SK-N-SH (cell line): ENCODE data around the gene GRWD1. TPM values are rescaled to one million over a fixed set of nuclear protein-coding genes. Genes with fewer than 3 reads are reported as not detected.

ENCODE experiments used
- CTCF ChIA-PET: fragments of 300-600, 350-600 bp; formaldehyde crosslinking; extraction: SDS; loops from one replicate; lab custom pipeline; 2021; lab: Yijun Ruan, JAX
- POLR2A ChIA-PET: fragments of 350-600 bp; sonication (Branson Sonifier 250); formaldehyde crosslinking; extraction: SDS; loops from one replicate; lab custom pipeline; 2020; ENCODE audit warnings: antibody characterized with exemption, inconsistent platforms; lab: Yijun Ruan, JAX
- DNase-seq: peaks from one replicate; pipeline ENCODE4 v3.0.0; 2012
- H2AFZ ChIP-seq: fragments of 200-600 bp; sonication (generic); 2 replicates; pipeline ENCODE4 v1.8.1; 2016; ENCODE audit warnings: antibody characterized with exemption, mild to moderate bottlenecking, low read depth
- H3F3A ChIP-seq: fragments of 200-600 bp; sonication (generic); replicated peaks from 2 replicates; pipeline ENCODE3; 2016; ENCODE audit warnings: antibody characterized with exemption, mild to moderate bottlenecking; ENCODE audit not compliant: insufficient read depth
- H3K27ac ChIP-seq, 2 experiments: fragments of 200-500 bp in 1 of 2; fragments of 200-600 bp in 1 of 2; sonication (Bioruptor generic) in 1 of 2; sonication (generic), shearing (Covaris generic) in 1 of 2; 2 replicates each; pipeline versions ENCODE4 v1.5.1 to v1.6.1; 2014 to 2016; ENCODE audit warnings: low read depth in 2 of 2, inconsistent platforms in 1 of 2, low read length in 1 of 2, mild to moderate bottlenecking in 1 of 2, mixed read lengths in 1 of 2
- H3K27me3 ChIP-seq: fragments of 200-600 bp; sonication (generic), shearing (Covaris generic); 2 replicates; pipeline ENCODE4 v1.6.1; 2016; ENCODE audit warnings: mixed run types; ENCODE audit not compliant: insufficient read depth
- H3K36me3 ChIP-seq, 2 experiments: fragments of 200-500 bp in 1 of 2; fragments of 200-600 bp in 1 of 2; sonication (Bioruptor generic) in 1 of 2; sonication (generic) in 1 of 2; replicated peaks in 1 of 2; 2 replicates each; pipeline versions ENCODE3 to v1.5.1; 2014 to 2016; ENCODE audit warnings: low read length in 1 of 2, mild to moderate bottlenecking in 1 of 2; ENCODE audit not compliant: insufficient read depth in 2 of 2, control insufficient read depth in 1 of 2
- H3K4me1 ChIP-seq, 2 experiments: fragments of 200-500 bp in 1 of 2; fragments of 200-600 bp in 1 of 2; sonication (Bioruptor generic) in 1 of 2; sonication (generic), shearing (Covaris generic) in 1 of 2; 2 replicates each; pipeline versions ENCODE4 v1.5.1 to v1.6.1; 2014 to 2016; ENCODE audit warnings: low read depth in 1 of 2, low read length in 1 of 2, mixed run types in 1 of 2; ENCODE audit not compliant: insufficient read depth in 2 of 2, control insufficient read depth in 1 of 2
- H3K4me2 ChIP-seq: fragments of 200-600 bp; sonication (generic), shearing (Covaris generic); 2 replicates; pipeline ENCODE4 v1.6.1; 2017; ENCODE audit warnings: mixed run types
- H3K4me3 ChIP-seq, 2 experiments: fragments of 200-500 bp in 1 of 2; fragments of 200-600 bp in 1 of 2; sonication (Bioruptor generic) in 1 of 2; sonication (generic), shearing (Covaris generic) in 1 of 2; 2 replicates each; pipeline versions ENCODE4 v1.5.1 to v1.8.1; 2014 to 2016; ENCODE audit warnings: low read depth in 2 of 2, inconsistent platforms in 1 of 2, low read length in 1 of 2, mild to moderate bottlenecking in 1 of 2, mixed read lengths in 1 of 2, moderate library complexity in 1 of 2
- H3K79me2 ChIP-seq: fragments of 200-600 bp; sonication (generic); 2 replicates; pipeline ENCODE4 v1.8.1; 2017; ENCODE audit warnings: mild to moderate bottlenecking; ENCODE audit not compliant: insufficient read depth
- H3K9ac ChIP-seq: fragments of 200-600 bp; sonication (generic); 2 replicates; pipeline ENCODE4 v1.6.1; 2017; ENCODE audit warnings: mixed run types
- H3K9me2 ChIP-seq: fragments of 200-600 bp; sonication (generic); 2 replicates; pipeline ENCODE4 v1.6.1; 2017; ENCODE audit warnings: mixed run types
- H3K9me3 ChIP-seq: fragments of 200-600 bp; sonication (generic); 2 replicates; pipeline ENCODE4 v1.6.1; 2017; ENCODE audit warnings: mixed run types, mild to moderate bottlenecking, moderate library complexity
- H4K20me1 ChIP-seq: fragments of 200-600 bp; sonication (generic); 2 replicates; pipeline ENCODE4 v1.6.1; 2017; ENCODE audit warnings: mild to moderate bottlenecking, mixed run types; ENCODE audit not compliant: insufficient read depth
- CHD2 ChIP-seq: fragments of 150-350 bp; IDR thresholded peaks from 2 replicates; pipeline ENCODE4 v1.6.1; 2018; ENCODE audit warnings: low read length; ENCODE audit not compliant: partially characterized antibody
- ELF1 ChIP-seq: IDR thresholded peaks from 2 replicates; pipeline ENCODE4 v1.4.0; 2012
- EZH2phosphoT487 ChIP-seq: fragments of 200-600 bp; sonication (generic); IDR thresholded peaks from 2 replicates; pipeline ENCODE4 v1.6.1; 2017; ENCODE audit warnings: low read depth, mixed run types, mild to moderate bottlenecking, antibody characterized with exemption, moderate library complexity, borderline replicate concordance
- FOXJ3 ChIP-seq: sonication (generic); formaldehyde crosslinking; IDR thresholded peaks from 2 replicates; pipeline ENCODE4 v1.5.1; 2020; ENCODE audit warnings: mild to moderate bottlenecking, missing genetic modification reagents
- GABPA ChIP-seq: IDR thresholded peaks from 2 replicates; pipeline ENCODE4 v1.4.0; 2012; ENCODE audit warnings: low read depth, mild to moderate bottlenecking
- MXI1 ChIP-seq: IDR thresholded peaks from 2 replicates; pipeline ENCODE4 v1.6.1; 2012; ENCODE audit warnings: mild to moderate bottlenecking, low read depth, low read length, improper control_type of control experiment
- POLR2AphosphoS5 ChIP-seq: IDR thresholded peaks from 2 replicates; pipeline ENCODE4 v1.6.1; 2012; ENCODE audit warnings: low read depth, low read length
- RCOR1 ChIP-seq: fragments of 150-350 bp; IDR thresholded peaks from 2 replicates; pipeline ENCODE4 v1.6.1; 2017; ENCODE audit warnings: antibody characterized with exemption, low read length
- SIN3A ChIP-seq: IDR thresholded peaks from 2 replicates; pipeline ENCODE4 v1.6.1; 2012; ENCODE audit warnings: low read depth, mild to moderate bottlenecking, low read length, moderate library complexity, borderline replicate concordance
- SMC3 ChIP-seq: IDR thresholded peaks from 2 replicates; pipeline ENCODE4 v1.6.1; 2012; ENCODE audit warnings: low read depth, low read length, improper control_type of control experiment
- TAF1 ChIP-seq: IDR thresholded peaks from 2 replicates; pipeline ENCODE4 v1.6.1; 2012; ENCODE audit warnings: low read depth, mild to moderate bottlenecking, low read length, moderate library complexity, borderline replicate concordance
- YY1 ChIP-seq: IDR thresholded peaks from 2 replicates; pipeline ENCODE4 v1.4.0; 2012; ENCODE audit warnings: low read depth, mild to moderate bottlenecking
- WGBS: methylation state at CpG from one replicate; pipeline ENCODE4 v1.1.6; 2017; ENCODE audit warnings: low lambda C conversion rate; 5-methylcytosine and 5-hydroxymethylcytosine counted together
- polyA plus RNA-seq, 3 experiments: library from polyadenylated mRNA; depleted of rRNA; stranded (reverse); fragments of >200 nt; gene quantifications; 2 replicates each; pipeline ENCODE4 v1.2.3, GENCODE V29; 2012
- TF ChIP-seq, protein P1 (sequence below): IDR thresholded peaks from 2 replicates; pipeline ENCODE4 v1.4.0; 2012; ENCODE audit warnings: low read depth, borderline replicate concordance
- TF ChIP-seq, protein P2 (sequence below): fragments of 150-350 bp; IDR thresholded peaks from 2 replicates; pipeline ENCODE4 v1.6.1; 2016; ENCODE audit warnings: mild to moderate bottlenecking, low read depth, low read length
- TF ChIP-seq, protein P3 (sequence below): IDR thresholded peaks from 2 replicates; pipeline ENCODE4 v1.4.0; 2012; ENCODE audit warnings: low read depth, borderline replicate concordance
- TF ChIP-seq, protein P4 (sequence below): IDR thresholded peaks from 2 replicates; pipeline ENCODE4; 2012
- TF ChIP-seq, protein P5 (sequence below): IDR thresholded peaks from 2 replicates; pipeline ENCODE4 v1.4.0; 2012; ENCODE audit warnings: low read depth
- TF ChIP-seq, protein P6 (sequence below): fragments of 200-600 bp; sonication (generic); IDR thresholded peaks from 2 replicates; pipeline ENCODE4 v1.6.1; 2017; ENCODE audit warnings: antibody characterized with exemption, mild to moderate bottlenecking, moderate library complexity
- TF ChIP-seq, protein P7 (sequence below): IDR thresholded peaks from 2 replicates; pipeline ENCODE4 v1.6.1; 2012; ENCODE audit warnings: mild to moderate bottlenecking, low read depth, low read length, moderate library complexity

Gene GRWD1
- polyA plus RNA-seq (2012; rRNA removed), result 34.1 and 36.6 TPM in 2 replicates
- polyA plus RNA-seq (2012; cell fraction: cytosol; rRNA removed), result 23.8 and 30.6 TPM in 2 replicates
- 29.1 and 29.6 TPM in 2 replicates for polyA plus RNA-seq (2012; cell fraction: nucleus; rRNA removed)

DNA sequence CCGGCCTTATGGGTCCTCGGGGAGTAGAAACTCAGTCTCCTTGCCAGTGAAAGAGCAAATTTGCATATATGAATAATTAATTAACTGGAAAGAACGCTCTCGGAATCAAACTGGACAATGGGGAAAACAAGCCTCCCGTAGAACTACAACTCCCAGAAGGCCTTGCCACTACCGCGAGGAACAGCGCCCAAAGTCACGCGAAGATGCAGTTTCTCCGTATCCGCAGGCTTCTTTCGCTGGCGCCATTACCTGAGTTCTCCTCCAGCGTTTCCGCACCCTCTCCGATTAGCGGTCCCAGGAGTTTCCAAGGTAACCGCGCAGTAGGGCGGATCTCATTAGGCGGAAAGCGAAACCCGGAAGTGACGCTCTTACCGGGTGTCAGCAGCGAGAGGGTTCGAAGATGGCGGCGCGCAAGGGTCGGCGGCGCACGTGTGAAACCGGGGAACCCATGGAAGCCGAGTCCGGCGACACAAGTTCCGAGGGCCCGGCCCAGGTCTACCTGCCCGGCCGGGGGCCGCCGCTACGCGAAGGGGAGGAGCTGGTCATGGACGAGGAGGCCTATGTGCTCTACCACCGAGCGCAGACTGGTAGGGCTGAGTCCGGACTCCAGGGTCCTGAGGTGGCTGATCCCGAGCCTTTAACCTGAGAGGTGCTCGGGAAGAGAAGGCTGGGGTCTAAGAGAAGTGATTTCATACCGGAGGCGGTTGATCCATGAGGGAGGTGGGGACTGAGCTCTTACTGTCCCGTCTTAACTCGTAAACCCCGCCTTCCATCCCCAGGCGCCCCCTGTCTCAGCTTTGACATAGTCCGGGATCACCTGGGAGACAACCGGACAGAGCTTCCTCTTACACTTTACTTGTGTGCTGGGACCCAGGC is at the start of gene GRWD1:
Gene GRWD1, plus strand, starts transcription at position 378 of the 876 bp plus-strand sequence. Its CDS starts 23 bp downstream, at position 401.
- peaks cover 4 to 16% of the 10 kb centered on the region in 2 experiments; a peak in 2 of 4 replicates for H3K4me1 ChIP-seq
- H3K9ac ChIP-seq, result peak within 1 kb of the TSS; percentile 92
- WGBS, result under 1% methylated on average over 31 of the region's 61 CpGs
- peaks cover 18% of the 10 kb centered on the region for H3F3A ChIP-seq
- H3K9me3 ChIP-seq, result no peaks in the 10 kb centered on the region
- CTCF ChIA-PET, result interaction anchor here (0.6 to 2.4 kb wide), 24 partner anchors 8 to 176 kb away, joined by 3 to 10 read pairs (median 4); partner anchors contain the start of genes GRIN2D, KCNJ14, KDELR1 and TMEM143
- peaks cover 20 to 22% of the 10 kb centered on the region in 2 experiments for H3K36me3 ChIP-seq
- peak within 1 kb of the TSS; percentile 89 to 92 for H3K27ac ChIP-seq
- peak; percentile 93 for DNase-seq
- H3K4me2 ChIP-seq, result peak within 1 kb of the TSS; percentile 99
- peak within 1 kb of the TSS; percentile 98 to 99 for H3K4me3 ChIP-seq
- H3K9me2 ChIP-seq, result no peaks in the 10 kb centered on the region
- H3K79me2 ChIP-seq, result peaks cover 37% of the 10 kb centered on the region
- H3K27me3 ChIP-seq, result no peaks in the 10 kb centered on the region
- POLR2A ChIA-PET, result interaction anchor here (0.6 to 1.4 kb wide), 5 partner anchors 10 to 173 kb away, joined by 3 to 5 read pairs (median 5); partner anchors contain the start of genes KCNJ14, RPL18 and SPHK2
- H2AFZ ChIP-seq, result peak within 1 kb of the TSS; percentile 87
- H4K20me1 ChIP-seq, result no peaks in the 10 kb centered on the region
- TF ChIP-seq, protein P1, sequence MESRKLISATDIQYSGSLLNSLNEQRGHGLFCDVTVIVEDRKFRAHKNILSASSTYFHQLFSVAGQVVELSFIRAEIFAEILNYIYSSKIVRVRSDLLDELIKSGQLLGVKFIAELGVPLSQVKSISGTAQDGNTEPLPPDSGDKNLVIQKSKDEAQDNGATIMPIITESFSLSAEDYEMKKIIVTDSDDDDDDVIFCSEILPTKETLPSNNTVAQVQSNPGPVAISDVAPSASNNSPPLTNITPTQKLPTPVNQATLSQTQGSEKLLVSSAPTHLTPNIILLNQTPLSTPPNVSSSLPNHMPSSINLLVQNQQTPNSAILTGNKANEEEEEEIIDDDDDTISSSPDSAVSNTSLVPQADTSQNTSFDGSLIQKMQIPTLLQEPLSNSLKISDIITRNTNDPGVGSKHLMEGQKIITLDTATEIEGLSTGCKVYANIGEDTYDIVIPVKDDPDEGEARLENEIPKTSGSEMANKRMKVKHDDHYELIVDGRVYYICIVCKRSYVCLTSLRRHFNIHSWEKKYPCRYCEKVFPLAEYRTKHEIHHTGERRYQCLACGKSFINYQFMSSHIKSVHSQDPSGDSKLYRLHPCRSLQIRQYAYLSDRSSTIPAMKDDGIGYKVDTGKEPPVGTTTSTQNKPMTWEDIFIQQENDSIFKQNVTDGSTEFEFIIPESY, result peak; percentile 98
- TF ChIP-seq, protein P2, sequence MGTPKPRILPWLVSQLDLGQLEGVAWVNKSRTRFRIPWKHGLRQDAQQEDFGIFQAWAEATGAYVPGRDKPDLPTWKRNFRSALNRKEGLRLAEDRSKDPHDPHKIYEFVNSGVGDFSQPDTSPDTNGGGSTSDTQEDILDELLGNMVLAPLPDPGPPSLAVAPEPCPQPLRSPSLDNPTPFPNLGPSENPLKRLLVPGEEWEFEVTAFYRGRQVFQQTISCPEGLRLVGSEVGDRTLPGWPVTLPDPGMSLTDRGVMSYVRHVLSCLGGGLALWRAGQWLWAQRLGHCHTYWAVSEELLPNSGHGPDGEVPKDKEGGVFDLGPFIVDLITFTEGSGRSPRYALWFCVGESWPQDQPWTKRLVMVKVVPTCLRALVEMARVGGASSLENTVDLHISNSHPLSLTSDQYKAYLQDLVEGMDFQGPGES, result no peak
- TF ChIP-seq MXI1 (peak; percentile 100), TAF1 (peak; percentile 55; the same call in 1 of the 2 replicates), CHD2 (peak; percentile 99), ELF1 (peak; percentile 85), YY1 (peak; percentile 96), POLR2AphosphoS5 (peak; percentile 79; the same call in 1 of the 2 replicates), EZH2phosphoT487 (no peak), GABPA (peak; percentile 89), SMC3 (no peak), SIN3A (peak; percentile 92), RCOR1 (no peak), FOXJ3 (no peak)
- TF ChIP-seq, protein P3, sequence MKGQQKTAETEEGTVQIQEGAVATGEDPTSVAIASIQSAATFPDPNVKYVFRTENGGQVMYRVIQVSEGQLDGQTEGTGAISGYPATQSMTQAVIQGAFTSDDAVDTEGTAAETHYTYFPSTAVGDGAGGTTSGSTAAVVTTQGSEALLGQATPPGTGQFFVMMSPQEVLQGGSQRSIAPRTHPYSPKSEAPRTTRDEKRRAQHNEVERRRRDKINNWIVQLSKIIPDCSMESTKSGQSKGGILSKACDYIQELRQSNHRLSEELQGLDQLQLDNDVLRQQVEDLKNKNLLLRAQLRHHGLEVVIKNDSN, result no peak
- TF ChIP-seq, protein P4, sequence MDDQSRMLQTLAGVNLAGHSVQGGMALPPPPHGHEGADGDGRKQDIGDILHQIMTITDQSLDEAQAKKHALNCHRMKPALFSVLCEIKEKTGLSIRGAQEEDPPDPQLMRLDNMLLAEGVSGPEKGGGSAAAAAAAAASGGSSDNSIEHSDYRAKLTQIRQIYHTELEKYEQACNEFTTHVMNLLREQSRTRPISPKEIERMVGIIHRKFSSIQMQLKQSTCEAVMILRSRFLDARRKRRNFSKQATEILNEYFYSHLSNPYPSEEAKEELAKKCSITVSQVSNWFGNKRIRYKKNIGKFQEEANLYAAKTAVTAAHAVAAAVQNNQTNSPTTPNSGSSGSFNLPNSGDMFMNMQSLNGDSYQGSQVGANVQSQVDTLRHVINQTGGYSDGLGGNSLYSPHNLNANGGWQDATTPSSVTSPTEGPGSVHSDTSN, result peak; percentile 14; the same call in 1 of the 2 replicates
- TF ChIP-seq, protein P5, sequence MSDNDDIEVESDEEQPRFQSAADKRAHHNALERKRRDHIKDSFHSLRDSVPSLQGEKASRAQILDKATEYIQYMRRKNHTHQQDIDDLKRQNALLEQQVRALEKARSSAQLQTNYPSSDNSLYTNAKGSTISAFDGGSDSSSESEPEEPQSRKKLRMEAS, result peak; percentile 98
- TF ChIP-seq, protein P6, sequence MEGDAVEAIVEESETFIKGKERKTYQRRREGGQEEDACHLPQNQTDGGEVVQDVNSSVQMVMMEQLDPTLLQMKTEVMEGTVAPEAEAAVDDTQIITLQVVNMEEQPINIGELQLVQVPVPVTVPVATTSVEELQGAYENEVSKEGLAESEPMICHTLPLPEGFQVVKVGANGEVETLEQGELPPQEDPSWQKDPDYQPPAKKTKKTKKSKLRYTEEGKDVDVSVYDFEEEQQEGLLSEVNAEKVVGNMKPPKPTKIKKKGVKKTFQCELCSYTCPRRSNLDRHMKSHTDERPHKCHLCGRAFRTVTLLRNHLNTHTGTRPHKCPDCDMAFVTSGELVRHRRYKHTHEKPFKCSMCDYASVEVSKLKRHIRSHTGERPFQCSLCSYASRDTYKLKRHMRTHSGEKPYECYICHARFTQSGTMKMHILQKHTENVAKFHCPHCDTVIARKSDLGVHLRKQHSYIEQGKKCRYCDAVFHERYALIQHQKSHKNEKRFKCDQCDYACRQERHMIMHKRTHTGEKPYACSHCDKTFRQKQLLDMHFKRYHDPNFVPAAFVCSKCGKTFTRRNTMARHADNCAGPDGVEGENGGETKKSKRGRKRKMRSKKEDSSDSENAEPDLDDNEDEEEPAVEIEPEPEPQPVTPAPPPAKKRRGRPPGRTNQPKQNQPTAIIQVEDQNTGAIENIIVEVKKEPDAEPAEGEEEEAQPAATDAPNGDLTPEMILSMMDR, result 0 out of 2 replicates have a peak, but pooled peaks have one; percentile 17
- TF ChIP-seq, protein P7, sequence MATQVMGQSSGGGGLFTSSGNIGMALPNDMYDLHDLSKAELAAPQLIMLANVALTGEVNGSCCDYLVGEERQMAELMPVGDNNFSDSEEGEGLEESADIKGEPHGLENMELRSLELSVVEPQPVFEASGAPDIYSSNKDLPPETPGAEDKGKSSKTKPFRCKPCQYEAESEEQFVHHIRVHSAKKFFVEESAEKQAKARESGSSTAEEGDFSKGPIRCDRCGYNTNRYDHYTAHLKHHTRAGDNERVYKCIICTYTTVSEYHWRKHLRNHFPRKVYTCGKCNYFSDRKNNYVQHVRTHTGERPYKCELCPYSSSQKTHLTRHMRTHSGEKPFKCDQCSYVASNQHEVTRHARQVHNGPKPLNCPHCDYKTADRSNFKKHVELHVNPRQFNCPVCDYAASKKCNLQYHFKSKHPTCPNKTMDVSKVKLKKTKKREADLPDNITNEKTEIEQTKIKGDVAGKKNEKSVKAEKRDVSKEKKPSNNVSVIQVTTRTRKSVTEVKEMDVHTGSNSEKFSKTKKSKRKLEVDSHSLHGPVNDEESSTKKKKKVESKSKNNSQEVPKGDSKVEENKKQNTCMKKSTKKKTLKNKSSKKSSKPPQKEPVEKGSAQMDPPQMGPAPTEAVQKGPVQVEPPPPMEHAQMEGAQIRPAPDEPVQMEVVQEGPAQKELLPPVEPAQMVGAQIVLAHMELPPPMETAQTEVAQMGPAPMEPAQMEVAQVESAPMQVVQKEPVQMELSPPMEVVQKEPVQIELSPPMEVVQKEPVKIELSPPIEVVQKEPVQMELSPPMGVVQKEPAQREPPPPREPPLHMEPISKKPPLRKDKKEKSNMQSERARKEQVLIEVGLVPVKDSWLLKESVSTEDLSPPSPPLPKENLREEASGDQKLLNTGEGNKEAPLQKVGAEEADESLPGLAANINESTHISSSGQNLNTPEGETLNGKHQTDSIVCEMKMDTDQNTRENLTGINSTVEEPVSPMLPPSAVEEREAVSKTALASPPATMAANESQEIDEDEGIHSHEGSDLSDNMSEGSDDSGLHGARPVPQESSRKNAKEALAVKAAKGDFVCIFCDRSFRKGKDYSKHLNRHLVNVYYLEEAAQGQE, result no peak
